ENCODE results near the gene HIP1.

HIP1 gene

DNA sequence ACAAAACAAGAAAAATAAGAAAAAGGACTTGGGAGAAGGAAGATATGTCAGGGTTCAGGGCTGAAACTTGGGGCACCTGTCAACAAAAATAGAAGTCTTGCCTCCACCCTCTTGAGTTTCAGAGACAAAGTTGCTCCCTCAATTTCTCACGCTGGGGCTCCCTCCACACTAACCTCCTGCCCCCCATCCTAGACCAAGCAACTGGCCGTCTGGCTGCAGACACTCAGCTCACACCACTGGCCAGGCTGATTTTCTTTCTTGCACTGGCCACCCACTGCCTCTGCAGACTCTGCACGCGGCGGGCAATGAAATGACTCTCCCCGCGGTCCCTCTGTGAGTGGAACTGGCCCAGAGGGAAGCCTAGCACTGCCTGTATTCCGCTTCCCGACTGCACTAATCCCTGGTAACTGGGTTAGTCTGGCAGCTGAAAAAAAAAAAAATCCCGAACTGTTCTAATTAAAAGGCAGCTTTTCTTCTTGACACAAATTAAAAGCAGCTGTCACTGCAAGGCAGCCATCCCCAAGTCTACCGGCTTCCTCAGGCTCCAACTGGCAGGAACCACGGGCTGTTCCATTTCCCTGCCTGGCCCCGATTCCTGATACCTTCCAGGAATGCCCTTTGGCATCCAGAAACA lies 163.1 kb downstream of the HIP1 start:
- Histone ChIP-seq H3K27ac (ENCODE audit: low read depth, low read length) (no peak overlapping the region), H3K9me2 (replicated peaks; ENCODE audit: control insufficient read depth, low read length) (no peaks in the 10 kb centered on the region), H3K27me3 (ENCODE audit: control insufficient read depth, low read length) (peaks cover 6% of the 10 kb centered on the region; the same call in 1 of the 2 replicates), H3K4me1 (ENCODE audit: control insufficient read depth, low read length) (no peaks in the 10 kb centered on the region), H4K20me1 (ENCODE audit: control insufficient read depth, insufficient read depth, low read depth, low read length) (no peaks in the 10 kb centered on the region), H3F3A (ENCODE audit: control insufficient read depth, insufficient read depth) (no peaks in the 10 kb centered on the region), H3K4me2 (ENCODE audit: low read length) (no peak overlapping the region), H3K4me3 (ENCODE audit: low read length) (no peak overlapping the region), H3K9me3 (ENCODE audit: control insufficient read depth, insufficient read depth, low read length) (no peaks in the 10 kb centered on the region), H3K36me3 (ENCODE audit: control insufficient read depth, low read length) (no peaks in the 10 kb centered on the region), H3K79me2 (ENCODE audit: control insufficient read depth, low read length) (no peaks in the 10 kb centered on the region)
- TF ChIP-seq, protein P1, sequence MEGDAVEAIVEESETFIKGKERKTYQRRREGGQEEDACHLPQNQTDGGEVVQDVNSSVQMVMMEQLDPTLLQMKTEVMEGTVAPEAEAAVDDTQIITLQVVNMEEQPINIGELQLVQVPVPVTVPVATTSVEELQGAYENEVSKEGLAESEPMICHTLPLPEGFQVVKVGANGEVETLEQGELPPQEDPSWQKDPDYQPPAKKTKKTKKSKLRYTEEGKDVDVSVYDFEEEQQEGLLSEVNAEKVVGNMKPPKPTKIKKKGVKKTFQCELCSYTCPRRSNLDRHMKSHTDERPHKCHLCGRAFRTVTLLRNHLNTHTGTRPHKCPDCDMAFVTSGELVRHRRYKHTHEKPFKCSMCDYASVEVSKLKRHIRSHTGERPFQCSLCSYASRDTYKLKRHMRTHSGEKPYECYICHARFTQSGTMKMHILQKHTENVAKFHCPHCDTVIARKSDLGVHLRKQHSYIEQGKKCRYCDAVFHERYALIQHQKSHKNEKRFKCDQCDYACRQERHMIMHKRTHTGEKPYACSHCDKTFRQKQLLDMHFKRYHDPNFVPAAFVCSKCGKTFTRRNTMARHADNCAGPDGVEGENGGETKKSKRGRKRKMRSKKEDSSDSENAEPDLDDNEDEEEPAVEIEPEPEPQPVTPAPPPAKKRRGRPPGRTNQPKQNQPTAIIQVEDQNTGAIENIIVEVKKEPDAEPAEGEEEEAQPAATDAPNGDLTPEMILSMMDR (IDR thresholded peaks at IDR 0.05; ENCODE audit: low read depth, low read length, poor library complexity, severe bottlenecking): no peak
- TF ChIP-seq EZH2phosphoT487 (IDR thresholded peaks at IDR 0.05; ENCODE audit: borderline replicate concordance, low read length): no peak

DNA sequence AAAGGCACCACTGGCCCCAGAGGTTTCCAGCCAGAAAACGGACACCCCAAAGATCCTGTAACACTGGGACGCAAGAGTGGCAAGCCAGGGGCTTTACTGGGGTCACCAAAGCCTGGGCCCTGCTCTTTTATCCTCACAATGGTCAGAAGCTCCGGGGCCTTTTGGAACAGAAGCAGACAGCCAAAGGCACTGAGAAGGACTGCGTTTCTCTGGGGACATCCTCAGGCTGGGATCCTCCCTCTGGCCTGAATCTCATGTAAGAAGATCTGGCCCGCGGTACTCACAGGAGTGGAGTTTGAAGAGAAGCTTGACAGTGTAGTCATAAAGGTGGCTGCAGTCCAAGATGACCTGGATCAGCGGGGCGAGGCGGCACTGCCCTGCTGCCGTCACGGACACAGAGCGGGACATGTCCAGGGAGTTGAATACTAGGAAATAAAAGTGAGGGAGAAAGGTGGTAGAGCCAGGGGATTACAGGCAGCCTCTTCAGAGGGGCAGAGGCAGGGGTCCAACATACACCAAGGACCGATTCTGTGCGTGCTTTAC lies 165.2 kb downstream of the HIP1 start:
- no peaks in the 10 kb centered on the region for H4K20me1 ChIP-seq (ENCODE audit: control insufficient read depth, insufficient read depth, low read depth, low read length)
- H3K36me3 ChIP-seq (ENCODE audit: control insufficient read depth, low read length): no peaks in the 10 kb centered on the region
- peaks cover 3% of the 10 kb centered on the region; the same call in 1 of the 2 replicates for H3K4me1 ChIP-seq (ENCODE audit: control insufficient read depth, low read length)
- H3K4me2 ChIP-seq (ENCODE audit: low read length): no peak overlapping the region
- H3K4me3 ChIP-seq (ENCODE audit: low read length): no peak overlapping the region
- no peaks in the 10 kb centered on the region for H3K9me2 ChIP-seq (replicated peaks; ENCODE audit: control insufficient read depth, low read length)
- H3K9me3 ChIP-seq (ENCODE audit: control insufficient read depth, insufficient read depth, low read length): no peaks in the 10 kb centered on the region
- peaks cover 6% of the 10 kb centered on the region; the same call in 1 of the 2 replicates for H3K27me3 ChIP-seq (ENCODE audit: control insufficient read depth, low read length)
- TF ChIP-seq, protein P1 (IDR thresholded peaks at IDR 0.05; ENCODE audit: low read depth, low read length, poor library complexity, severe bottlenecking): no peak
- H3K27ac ChIP-seq (ENCODE audit: low read depth, low read length): no peak overlapping the region
- no peaks in the 10 kb centered on the region for H3K79me2 ChIP-seq (ENCODE audit: control insufficient read depth, low read length)
- no peaks in the 10 kb centered on the region for H3F3A ChIP-seq (ENCODE audit: control insufficient read depth, insufficient read depth)

DNA sequence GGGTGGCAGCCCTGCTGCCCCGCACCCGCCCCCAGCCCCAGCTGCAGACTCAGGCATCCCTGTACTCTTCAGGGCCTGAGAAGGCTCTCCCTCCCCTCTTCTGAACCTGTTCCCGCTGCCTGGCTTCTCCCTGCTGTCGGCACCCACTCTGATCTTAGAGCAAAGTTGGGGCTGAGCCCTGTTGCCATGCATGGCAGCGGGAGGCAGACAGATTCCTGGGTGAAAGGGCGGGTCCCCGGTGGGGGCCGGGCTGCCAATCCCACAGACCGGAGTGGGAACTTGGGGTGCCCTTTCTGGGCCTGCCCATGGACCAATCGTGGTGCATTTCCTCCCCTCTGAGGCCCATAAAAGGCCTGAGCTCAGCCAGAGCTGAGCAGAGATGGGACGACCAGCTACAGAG lies 165.9 kb downstream of the HIP1 start:
- H3K36me3 ChIP-seq (ENCODE audit: control insufficient read depth, low read length): no peaks in the 10 kb centered on the region
- no peak overlapping the region for H3K4me2 ChIP-seq (ENCODE audit: low read length)
- no peaks in the 10 kb centered on the region for H3K9me3 ChIP-seq (ENCODE audit: control insufficient read depth, insufficient read depth, low read length)
- H3K27me3 ChIP-seq (ENCODE audit: control insufficient read depth, low read length): peaks cover 6% of the 10 kb centered on the region; the same call in 1 of the 2 replicates
- H3F3A ChIP-seq (ENCODE audit: control insufficient read depth, insufficient read depth): no peaks in the 10 kb centered on the region
- H3K27ac ChIP-seq (ENCODE audit: low read depth, low read length): no peak overlapping the region
- H4K20me1 ChIP-seq (ENCODE audit: control insufficient read depth, insufficient read depth, low read depth, low read length): no peaks in the 10 kb centered on the region
- H3K4me1 ChIP-seq (ENCODE audit: control insufficient read depth, low read length): peaks cover 3% of the 10 kb centered on the region; the same call in 1 of the 2 replicates
- TF ChIP-seq, protein P1 (IDR thresholded peaks at IDR 0.05; ENCODE audit: low read depth, low read length, poor library complexity, severe bottlenecking): no peak
- no peak for TF ChIP-seq EZH2phosphoT487 (IDR thresholded peaks at IDR 0.05; ENCODE audit: borderline replicate concordance, low read length)
- no peak overlapping the region for H3K4me3 ChIP-seq (ENCODE audit: low read length)
- no peaks in the 10 kb centered on the region for H3K79me2 ChIP-seq (ENCODE audit: control insufficient read depth, low read length)
- no peaks in the 10 kb centered on the region for H3K9me2 ChIP-seq (replicated peaks; ENCODE audit: control insufficient read depth, low read length)
